ENCODE results near the gene NDUFS2. TPM values are rescaled to one million over a fixed set of nuclear protein-coding genes. Genes with fewer than 3 reads are reported as not detected.

The NDUFS2 gene
- total and polyA plus RNA-seq, 9 of the 15 experiments (the other 6 are each of a cell fraction or from before 2014, with no cell fraction given), result 70.0 to 176 (median 141) TPM

DNA sequence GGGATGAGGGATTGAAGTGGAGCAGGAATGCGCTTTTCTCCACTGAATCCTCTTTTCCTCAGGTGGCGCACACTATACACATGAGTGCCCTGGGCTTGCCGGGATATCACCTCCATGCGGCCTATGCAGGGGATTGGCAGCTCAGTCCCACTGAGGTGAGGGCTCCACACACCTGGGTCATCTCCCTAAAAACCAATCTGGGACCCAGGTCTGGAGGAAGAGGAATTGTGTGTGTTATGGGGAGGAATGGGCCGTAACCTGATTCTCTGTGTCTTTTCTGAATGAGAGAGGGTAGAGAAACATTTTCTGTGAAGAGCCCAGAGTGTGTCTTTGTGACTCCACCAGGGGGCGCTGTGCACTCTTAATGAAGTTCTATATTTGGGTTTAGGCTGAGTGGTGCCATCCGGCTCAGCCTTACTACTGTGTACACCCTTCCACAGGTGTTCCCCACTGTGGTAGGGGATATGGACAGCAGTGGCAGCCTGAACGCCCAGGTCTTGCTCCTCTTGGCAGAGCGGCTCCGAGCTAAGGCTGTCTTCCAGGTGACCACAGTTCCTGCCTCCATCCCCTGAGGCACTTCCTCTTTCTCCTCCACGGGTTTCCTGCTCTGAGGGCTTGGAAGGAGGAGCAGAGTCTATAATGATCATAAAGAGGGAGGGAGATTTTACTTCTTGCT is 25.2 kb downstream of the NDUFS2 start (continued):
- TF ChIP-seq, protein P1, sequence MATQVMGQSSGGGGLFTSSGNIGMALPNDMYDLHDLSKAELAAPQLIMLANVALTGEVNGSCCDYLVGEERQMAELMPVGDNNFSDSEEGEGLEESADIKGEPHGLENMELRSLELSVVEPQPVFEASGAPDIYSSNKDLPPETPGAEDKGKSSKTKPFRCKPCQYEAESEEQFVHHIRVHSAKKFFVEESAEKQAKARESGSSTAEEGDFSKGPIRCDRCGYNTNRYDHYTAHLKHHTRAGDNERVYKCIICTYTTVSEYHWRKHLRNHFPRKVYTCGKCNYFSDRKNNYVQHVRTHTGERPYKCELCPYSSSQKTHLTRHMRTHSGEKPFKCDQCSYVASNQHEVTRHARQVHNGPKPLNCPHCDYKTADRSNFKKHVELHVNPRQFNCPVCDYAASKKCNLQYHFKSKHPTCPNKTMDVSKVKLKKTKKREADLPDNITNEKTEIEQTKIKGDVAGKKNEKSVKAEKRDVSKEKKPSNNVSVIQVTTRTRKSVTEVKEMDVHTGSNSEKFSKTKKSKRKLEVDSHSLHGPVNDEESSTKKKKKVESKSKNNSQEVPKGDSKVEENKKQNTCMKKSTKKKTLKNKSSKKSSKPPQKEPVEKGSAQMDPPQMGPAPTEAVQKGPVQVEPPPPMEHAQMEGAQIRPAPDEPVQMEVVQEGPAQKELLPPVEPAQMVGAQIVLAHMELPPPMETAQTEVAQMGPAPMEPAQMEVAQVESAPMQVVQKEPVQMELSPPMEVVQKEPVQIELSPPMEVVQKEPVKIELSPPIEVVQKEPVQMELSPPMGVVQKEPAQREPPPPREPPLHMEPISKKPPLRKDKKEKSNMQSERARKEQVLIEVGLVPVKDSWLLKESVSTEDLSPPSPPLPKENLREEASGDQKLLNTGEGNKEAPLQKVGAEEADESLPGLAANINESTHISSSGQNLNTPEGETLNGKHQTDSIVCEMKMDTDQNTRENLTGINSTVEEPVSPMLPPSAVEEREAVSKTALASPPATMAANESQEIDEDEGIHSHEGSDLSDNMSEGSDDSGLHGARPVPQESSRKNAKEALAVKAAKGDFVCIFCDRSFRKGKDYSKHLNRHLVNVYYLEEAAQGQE (IDR thresholded peaks at IDR 0.05; ENCODE audit: borderline replicate concordance), result peak; percentile 85
- TF ChIP-seq, protein P1 (CRISPR knock-in tag; IDR thresholded peaks at IDR 0.05; ENCODE audit: low read depth), result no peak; the same call in 1 of the 2 replicates
- TF ChIP-seq MYC (IDR thresholded peaks at IDR 0.05; ENCODE audit: low read depth, low read length), result 0 out of 2 replicates have a peak, but pooled peaks have one; percentile 17
- TF ChIP-seq MYC (CRISPR knock-in tag; IDR thresholded peaks at IDR 0.05; ENCODE audit: borderline replicate concordance, low read depth), result no peak
- TF ChIP-seq HLTF (IDR thresholded peaks at IDR 0.05), result no peak
- TF ChIP-seq TEAD4 (IDR thresholded peaks at IDR 0.05; ENCODE audit: low read length), result peak; percentile 36; the same call in 1 of the 2 replicates
- TF ChIP-seq TEAD4 (CRISPR knock-in tag; IDR thresholded peaks at IDR 0.05; ENCODE audit: borderline replicate concordance), result no peak
- peak in 1 of 2 experiments; percentile 55; a peak in 1 of 3 replicates for TF ChIP-seq CBX3 (IDR thresholded peaks at IDR 0.05; ENCODE audit: borderline replicate concordance in 1 of 2, low read length in 2 of 2)
- peak; percentile 87 for TF ChIP-seq MEF2A (IDR thresholded peaks at IDR 0.05; ENCODE audit: control insufficient read depth, low read depth, low read length)
- no peak for TF ChIP-seq ETV5 (CRISPR knock-in tag; IDR thresholded peaks at IDR 0.05; ENCODE audit: low read depth)
- TF ChIP-seq GTF2E2 (tag; IDR thresholded peaks at IDR 0.05), result no peak
- peak; percentile 31; the same call in 1 of the 2 replicates for TF ChIP-seq CC2D1A (IDR thresholded peaks at IDR 0.05)
- TF ChIP-seq ZBTB33 (CRISPR knock-in tag; IDR thresholded peaks at IDR 0.05), result no peak
- TF ChIP-seq GABPA (tag; conservative IDR thresholded peaks at IDR 0.05; ENCODE audit: low read depth), result peak; percentile 40; the same call in 1 of the 2 replicates
- peak; percentile 65 for TF ChIP-seq GABPB1 (CRISPR knock-in tag; IDR thresholded peaks at IDR 0.05)
- peak; percentile 48; the same call in 1 of the 2 replicates for TF ChIP-seq NBN (IDR thresholded peaks at IDR 0.05; ENCODE audit: low read depth)
- no peak for TF ChIP-seq DACH1 (IDR thresholded peaks at IDR 0.05; ENCODE audit: partially characterized antibody)
- TF ChIP-seq C11orf30 (IDR thresholded peaks at IDR 0.05; ENCODE audit: low read depth), result peak; percentile 5; the same call in 1 of the 2 replicates
- peak; percentile 76 for TF ChIP-seq ZEB2 (IDR thresholded peaks at IDR 0.05)
- TF ChIP-seq ELF1 (tag; IDR thresholded peaks at IDR 0.05), result peak; percentile 48; the same call in 1 of the 2 replicates
